Panc1 (cell line): Measurements from ENCODE around the gene SNRPD3.

Experiments
- POLR2AphosphoS5 ChIP-seq: IDR thresholded peaks from 2 replicates; pipeline ENCODE4 v1.6.1; 2012; ENCODE audit warnings: mild to moderate bottlenecking, low read depth, low read length, moderate library complexity
- TF ChIP-seq, protein P1 (sequence below): fragments of 450-650 bp; IDR thresholded peaks from 2 replicates; pipeline ENCODE4 v1.5.1; 2017; ENCODE audit warnings: mild to moderate bottlenecking
- TF ChIP-seq, protein P2 (sequence below), 2 experiments: IDR thresholded peaks; 2 replicates each; pipeline ENCODE4 v1.6.1; 2011 to 2012; ENCODE audit warnings: low read depth in 2 of 2, control low read depth in 1 of 2, low read length in 1 of 2, mild to moderate bottlenecking in 1 of 2, moderate library complexity in 1 of 2; ENCODE audit not compliant: insufficient read depth in 1 of 2

DNA sequence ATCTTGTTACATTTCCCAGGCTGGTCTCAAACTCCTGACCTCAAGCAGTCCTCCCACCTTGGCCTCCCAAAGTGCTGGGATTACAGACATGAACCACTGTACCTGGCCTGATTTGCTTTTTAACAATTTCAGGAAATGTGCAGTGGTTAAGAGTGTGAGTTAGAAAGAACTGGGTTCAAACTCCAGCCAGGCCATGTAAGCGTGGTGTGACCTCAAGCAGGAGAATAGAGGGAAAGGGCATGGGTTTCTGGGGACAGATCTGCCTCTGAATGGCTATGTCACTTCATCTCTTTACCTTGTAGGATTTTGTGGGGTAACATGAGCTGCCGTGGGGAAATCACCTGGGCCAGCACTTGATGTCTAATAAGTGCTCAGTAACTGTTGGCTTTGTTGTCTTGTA, 9.3 kb downstream of the SNRPD3 start:
- no peak for TF ChIP-seq POLR2AphosphoS5
- TF ChIP-seq, protein P1, sequence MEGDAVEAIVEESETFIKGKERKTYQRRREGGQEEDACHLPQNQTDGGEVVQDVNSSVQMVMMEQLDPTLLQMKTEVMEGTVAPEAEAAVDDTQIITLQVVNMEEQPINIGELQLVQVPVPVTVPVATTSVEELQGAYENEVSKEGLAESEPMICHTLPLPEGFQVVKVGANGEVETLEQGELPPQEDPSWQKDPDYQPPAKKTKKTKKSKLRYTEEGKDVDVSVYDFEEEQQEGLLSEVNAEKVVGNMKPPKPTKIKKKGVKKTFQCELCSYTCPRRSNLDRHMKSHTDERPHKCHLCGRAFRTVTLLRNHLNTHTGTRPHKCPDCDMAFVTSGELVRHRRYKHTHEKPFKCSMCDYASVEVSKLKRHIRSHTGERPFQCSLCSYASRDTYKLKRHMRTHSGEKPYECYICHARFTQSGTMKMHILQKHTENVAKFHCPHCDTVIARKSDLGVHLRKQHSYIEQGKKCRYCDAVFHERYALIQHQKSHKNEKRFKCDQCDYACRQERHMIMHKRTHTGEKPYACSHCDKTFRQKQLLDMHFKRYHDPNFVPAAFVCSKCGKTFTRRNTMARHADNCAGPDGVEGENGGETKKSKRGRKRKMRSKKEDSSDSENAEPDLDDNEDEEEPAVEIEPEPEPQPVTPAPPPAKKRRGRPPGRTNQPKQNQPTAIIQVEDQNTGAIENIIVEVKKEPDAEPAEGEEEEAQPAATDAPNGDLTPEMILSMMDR, result no peak
- TF ChIP-seq, protein P2, sequence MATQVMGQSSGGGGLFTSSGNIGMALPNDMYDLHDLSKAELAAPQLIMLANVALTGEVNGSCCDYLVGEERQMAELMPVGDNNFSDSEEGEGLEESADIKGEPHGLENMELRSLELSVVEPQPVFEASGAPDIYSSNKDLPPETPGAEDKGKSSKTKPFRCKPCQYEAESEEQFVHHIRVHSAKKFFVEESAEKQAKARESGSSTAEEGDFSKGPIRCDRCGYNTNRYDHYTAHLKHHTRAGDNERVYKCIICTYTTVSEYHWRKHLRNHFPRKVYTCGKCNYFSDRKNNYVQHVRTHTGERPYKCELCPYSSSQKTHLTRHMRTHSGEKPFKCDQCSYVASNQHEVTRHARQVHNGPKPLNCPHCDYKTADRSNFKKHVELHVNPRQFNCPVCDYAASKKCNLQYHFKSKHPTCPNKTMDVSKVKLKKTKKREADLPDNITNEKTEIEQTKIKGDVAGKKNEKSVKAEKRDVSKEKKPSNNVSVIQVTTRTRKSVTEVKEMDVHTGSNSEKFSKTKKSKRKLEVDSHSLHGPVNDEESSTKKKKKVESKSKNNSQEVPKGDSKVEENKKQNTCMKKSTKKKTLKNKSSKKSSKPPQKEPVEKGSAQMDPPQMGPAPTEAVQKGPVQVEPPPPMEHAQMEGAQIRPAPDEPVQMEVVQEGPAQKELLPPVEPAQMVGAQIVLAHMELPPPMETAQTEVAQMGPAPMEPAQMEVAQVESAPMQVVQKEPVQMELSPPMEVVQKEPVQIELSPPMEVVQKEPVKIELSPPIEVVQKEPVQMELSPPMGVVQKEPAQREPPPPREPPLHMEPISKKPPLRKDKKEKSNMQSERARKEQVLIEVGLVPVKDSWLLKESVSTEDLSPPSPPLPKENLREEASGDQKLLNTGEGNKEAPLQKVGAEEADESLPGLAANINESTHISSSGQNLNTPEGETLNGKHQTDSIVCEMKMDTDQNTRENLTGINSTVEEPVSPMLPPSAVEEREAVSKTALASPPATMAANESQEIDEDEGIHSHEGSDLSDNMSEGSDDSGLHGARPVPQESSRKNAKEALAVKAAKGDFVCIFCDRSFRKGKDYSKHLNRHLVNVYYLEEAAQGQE (IDR thresholded peaks at IDR 0.05; ENCODE audit: insufficient read depth in 1 of 2, low read depth in 2 of 2, low read length in 1 of 2), result no peak
